HEK293 (cell line): Measurements from ENCODE around the gene HERC2.
A peak's percentile ranks its signal among the peaks of the same experiment; 100 is the strongest.

Experiments used
- CTCF ChIA-PET: fragments of 350-600 bp; formaldehyde crosslinking; extraction: SDS; loops from one replicate; lab custom pipeline; 2021; ENCODE audit warnings: antibody characterized with exemption; lab: Yijun Ruan, JAX
- POLR2A ChIA-PET: fragments of 300-600 bp; formaldehyde crosslinking; extraction: SDS; loops from one replicate; lab custom pipeline; 2020; ENCODE audit warnings: antibody characterized with exemption, inconsistent platforms; lab: Yijun Ruan, JAX
- H3K27ac ChIP-seq: fragments of 200-500 bp; sonication (Bioruptor generic); 2 replicates; pipeline ENCODE4 v1.5.1; 2014; ENCODE audit warnings: low read depth, low read length, control low read depth, inconsistent platforms; ENCODE audit errors: extremely low read depth
- H3K36me3 ChIP-seq, 2 experiments: fragments of 200-500 bp in 1 of 2; sonication (Bioruptor generic) in 1 of 2; 1 replicate in 1 of 2; 2 replicates in 1 of 2; pipeline ENCODE4 v1.5.1; 2014 to 2017; ENCODE audit warnings: inconsistent platforms in 2 of 2, low read length in 2 of 2; ENCODE audit not compliant: control insufficient read depth in 2 of 2, insufficient read depth in 1 of 2
- H3K4me1 ChIP-seq: fragments of 200-500 bp; sonication (Bioruptor generic); 2 replicates; pipeline ENCODE4 v1.5.1; 2014; ENCODE audit warnings: mild to moderate bottlenecking, low read length, inconsistent platforms; ENCODE audit not compliant: control insufficient read depth, insufficient read depth
- H3K4me3 ChIP-seq: 2 replicates; pipeline ENCODE4 v1.5.1; 2011; ENCODE audit warnings: low read depth, mild to moderate bottlenecking, control low read depth, low read length, moderate library complexity
- H3K9me3 ChIP-seq: fragments of 200-500 bp; sonication (Bioruptor generic); 2 replicates; pipeline ENCODE4 v1.5.1; 2014; ENCODE audit warnings: low read depth, low read length, inconsistent platforms; ENCODE audit not compliant: control insufficient read depth, insufficient read depth
- CTCF ChIP-seq: fragments of 450-650 bp; formaldehyde crosslinking; IDR thresholded peaks from 2 replicates; pipeline ENCODE4 v1.5.1; 2016; ENCODE audit warnings: missing biosample characterization, missing genetic modification characterization
- GLI4 ChIP-seq: fragments of 450-650 bp; formaldehyde crosslinking; IDR thresholded peaks from 2 replicates; pipeline ENCODE4 v1.5.1; 2016; ENCODE audit warnings: missing biosample characterization, missing genetic modification characterization
- MYNN ChIP-seq: fragments of 450-650 bp; formaldehyde crosslinking; IDR thresholded peaks from 2 replicates; pipeline ENCODE4 v1.5.1; 2016; ENCODE audit warnings: missing biosample characterization, missing genetic modification characterization, borderline replicate concordance
- PBX3 ChIP-seq: sonication (generic); formaldehyde crosslinking; IDR thresholded peaks from 2 replicates; pipeline ENCODE4 v1.8.1; 2022; ENCODE audit warnings: mild to moderate bottlenecking, moderate library complexity, missing genetic modification reagents
- PRDM4 ChIP-seq: fragments of 450-650 bp; formaldehyde crosslinking; IDR thresholded peaks from 2 replicates; pipeline ENCODE4 v1.5.1; 2017; ENCODE audit warnings: missing biosample characterization, missing genetic modification characterization
- SP2 ChIP-seq: fragments of 450-650 bp; formaldehyde crosslinking; IDR thresholded peaks from 2 replicates; pipeline ENCODE4 v1.5.1; 2016; ENCODE audit warnings: missing biosample characterization, missing genetic modification characterization
- SP3 ChIP-seq: fragments of 450-650 bp; formaldehyde crosslinking; IDR thresholded peaks from 2 replicates; pipeline ENCODE4 v1.5.1; 2016; ENCODE audit warnings: missing biosample characterization, missing genetic modification characterization
- ZBTB20 ChIP-seq: fragments of 450-650 bp; formaldehyde crosslinking; IDR thresholded peaks from 2 replicates; pipeline ENCODE4 v1.5.1; 2016; ENCODE audit warnings: missing biosample characterization, missing genetic modification characterization
- ZBTB26 ChIP-seq: fragments of 450-650 bp; formaldehyde crosslinking; optimal IDR thresholded peaks from 2 replicates; pipeline ENCODE3; 2016; ENCODE audit warnings: missing biosample characterization, mild to moderate bottlenecking, missing genetic modification characterization
- ZBTB49 ChIP-seq: fragments of 450-650 bp; formaldehyde crosslinking; IDR thresholded peaks from 2 replicates; pipeline ENCODE4 v1.5.1; 2016; ENCODE audit warnings: missing biosample characterization, missing genetic modification characterization, low read depth
- ZNF132 ChIP-seq: fragments of 450-650 bp; formaldehyde crosslinking; IDR thresholded peaks from 2 replicates; pipeline ENCODE4 v1.5.1; 2017; ENCODE audit warnings: missing biosample characterization, missing genetic modification characterization, borderline replicate concordance
- ZNF2 ChIP-seq: fragments of 450-650 bp; formaldehyde crosslinking; IDR thresholded peaks from 2 replicates; pipeline ENCODE4 v1.5.1; 2016; ENCODE audit warnings: missing biosample characterization, missing genetic modification characterization
- ZNF324 ChIP-seq: fragments of 450-650 bp; formaldehyde crosslinking; IDR thresholded peaks from 2 replicates; pipeline ENCODE4 v1.5.1; 2016; ENCODE audit warnings: missing biosample characterization, missing genetic modification characterization
- ZNF404 ChIP-seq: fragments of 450-650 bp; formaldehyde crosslinking; IDR thresholded peaks from 2 replicates; pipeline ENCODE4 v1.5.1; 2017; ENCODE audit warnings: missing biosample characterization, missing genetic modification characterization
- ZNF416 ChIP-seq: fragments of 450-650 bp; formaldehyde crosslinking; IDR thresholded peaks from 2 replicates; pipeline ENCODE4 v1.5.1; 2016; ENCODE audit warnings: missing biosample characterization, missing genetic modification characterization
- ZNF48 ChIP-seq: fragments of 450-650 bp; formaldehyde crosslinking; IDR thresholded peaks from 2 replicates; pipeline ENCODE4 v1.5.1; 2016; ENCODE audit warnings: missing biosample characterization, missing genetic modification characterization
- ZNF639 ChIP-seq: fragments of 450-650 bp; formaldehyde crosslinking; IDR thresholded peaks from 2 replicates; pipeline ENCODE4 v1.5.1; 2016; ENCODE audit warnings: missing biosample characterization, missing genetic modification characterization
- ZNF707 ChIP-seq: fragments of 450-650 bp; formaldehyde crosslinking; IDR thresholded peaks from 2 replicates; pipeline ENCODE4 v1.5.1; 2016; ENCODE audit warnings: missing biosample characterization, missing genetic modification characterization

HERC2 gene

GRCh38 chr15:28096670-28097431 is 225.1 kb downstream of the HERC2 start:
- no peak overlapping the region for H3K27ac ChIP-seq
- no peaks in the 10 kb centered on the region for H3K36me3 ChIP-seq
- peaks cover 3% of the 10 kb centered on the region; the same call in 1 of the 2 replicates for H3K4me1 ChIP-seq
- POLR2A ChIA-PET = no interaction called here
- TF ChIP-seq ZNF48 (tag by site-specific recombination) (no peak), GLI4 (tag by site-specific recombination) (no peak), PBX3 (CRISPR knock-in tag) (no peak), ZNF324 (tag by site-specific recombination) (no peak), ZBTB26 (no peak), CTCF (tag by site-specific recombination) (no peak), ZNF639 (tag by site-specific recombination) (no peak), SP3 (tag by site-specific recombination) (no peak), ZBTB20 (no peak), ZNF2 (no peak), PRDM4 (tag by site-specific recombination) (no peak), ZNF416 (tag by site-specific recombination) (no peak), ZNF707 (tag by site-specific recombination) (no peak), ZBTB49 (tag by site-specific recombination) (no peak), MYNN (tag by site-specific recombination) (no peak), SP2 (no peak), ZNF404 (tag by site-specific recombination) (no peak), ZNF132 (tag by site-specific recombination) (no peak)
- TF ChIP-seq, all 188 proteins: peak for 0
- CTCF ChIA-PET = interaction anchor here (1.7 kb wide), 1 partner anchor 27 kb away, joined by 6 read pairs; no protein-coding TSS in a partner anchor
- H3K9me3 ChIP-seq = no peaks in the 10 kb centered on the region
- peak overlapping the region; percentile 29 for H3K4me3 ChIP-seq
